H1 (cell line): Measurements from ENCODE around the gene C3orf52. TPM values are rescaled to one million over a fixed set of nuclear protein-coding genes. Genes with fewer than 3 reads are reported as not detected.

Experiments used
- CTCF ChIA-PET: fragments of 300-600 bp; sonication (Branson Sonifier 250); formaldehyde crosslinking; loops from one replicate; lab custom pipeline; 2021; ENCODE audit not compliant: partially characterized antibody; lab: Charles Lee
- POLR2A ChIA-PET: fragments of 300-600 bp; sonication (Branson Sonifier 250); formaldehyde crosslinking; loops from one replicate; lab custom pipeline; 2021; ENCODE audit warnings: inconsistent platforms; ENCODE audit not compliant: partially characterized antibody; lab: Charles Lee
- DNase-seq, 2 experiments: peaks; one replicate each; pipeline versions ENCODE4 v3.0.0 to v3.0.0-alpha.2; 2010 to 2022; ENCODE audit warnings: low spot score in 2 of 2, low read depth in 1 of 2, mixed read lengths in 1 of 2
- FAIRE-seq: peaks from 2 replicates; lab custom pipeline; 2011; peaks lifted over from hg19 to GRCh38; lab: Jason Lieb, UNC
- H2AFZ ChIP-seq: 2 replicates; pipeline ENCODE4 v1.8.1; 2012; ENCODE audit warnings: low read length, inconsistent platforms
- H2AK5ac ChIP-seq: 2 replicates; pipeline ENCODE4 v1.6.1; 2013; ENCODE audit warnings: low read depth, low read length
- H2BK120ac ChIP-seq: replicated peaks from 2 replicates; pipeline ENCODE3; 2013; ENCODE audit warnings: low read depth, low read length, inconsistent platforms
- H2BK12ac ChIP-seq: 2 replicates; pipeline ENCODE4 v1.6.1; 2013; ENCODE audit warnings: low read depth, low read length
- H2BK15ac ChIP-seq: 2 replicates; pipeline ENCODE4 v1.6.1; 2013; ENCODE audit warnings: low read length
- H2BK20ac ChIP-seq: 2 replicates; pipeline ENCODE4 v1.6.1; 2013; ENCODE audit warnings: low read length
- H2BK5ac ChIP-seq: 2 replicates; pipeline ENCODE4 v1.6.1; 2013; ENCODE audit warnings: low read depth, low read length
- H3K14ac ChIP-seq: 2 replicates; pipeline ENCODE4 v1.6.1; 2013; ENCODE audit warnings: inconsistent platforms; ENCODE audit not compliant: insufficient read length
- H3K18ac ChIP-seq: 2 replicates; pipeline ENCODE4 v1.6.1; 2013; ENCODE audit warnings: low read length; ENCODE audit errors: extremely low read depth
- H3K23ac ChIP-seq: 2 replicates; pipeline ENCODE4 v1.6.1; 2013; ENCODE audit warnings: inconsistent platforms; ENCODE audit not compliant: insufficient read length
- H3K23me2 ChIP-seq: 2 replicates; pipeline ENCODE4 v1.6.1; 2013; ENCODE audit warnings: low read depth, low read length
- H3K27ac ChIP-seq: 2 replicates; pipeline ENCODE4 v1.6.1; 2011; ENCODE audit warnings: low read depth, low read length, inconsistent platforms
- H3K27me3 ChIP-seq, 4 experiments: replicated peaks in 1 of 4; 1 replicate in 1 of 4; 2 replicates in 3 of 4; pipeline versions ENCODE4 v1.6.1 to v1.8.1; 2011 to 2013; ENCODE audit warnings: low read length in 3 of 4, mild to moderate bottlenecking in 3 of 4, inconsistent platforms in 2 of 4, mixed read lengths in 2 of 4, moderate library complexity in 1 of 4; ENCODE audit not compliant: control insufficient read depth in 3 of 4, insufficient read depth in 3 of 4; ENCODE audit errors: extremely low read depth in 1 of 4
- H3K36me3 ChIP-seq, 4 experiments: 2 replicates each; pipeline versions ENCODE4 v1.6.1 to v1.8.1; 2011 to 2013; ENCODE audit warnings: mild to moderate bottlenecking in 4 of 4, low read length in 3 of 4, moderate library complexity in 2 of 4, control low read depth in 1 of 4, inconsistent platforms in 1 of 4; ENCODE audit not compliant: insufficient read depth in 4 of 4, control insufficient read depth in 2 of 4
- H3K4ac ChIP-seq: replicated peaks from 2 replicates; pipeline ENCODE3; 2013; ENCODE audit warnings: low read length, low read depth, mixed read lengths, inconsistent platforms; ENCODE audit not compliant: insufficient read length
- H3K4me1 ChIP-seq, 4 experiments: replicated peaks in 1 of 4; 1 replicate in 1 of 4; 2 replicates in 3 of 4; pipeline versions ENCODE4 v1.6.1 to v1.8.1; 2011 to 2013; ENCODE audit warnings: low read length in 3 of 4, inconsistent platforms in 2 of 4, mixed read lengths in 1 of 4; ENCODE audit not compliant: insufficient read depth in 4 of 4, control insufficient read depth in 3 of 4
- H3K4me2 ChIP-seq, 2 experiments: 2 replicates each; pipeline versions ENCODE4 v1.6.1 to v1.8.1; 2011 to 2013; ENCODE audit warnings: low read depth in 2 of 2, low read length in 2 of 2, control low read depth in 1 of 2, inconsistent platforms in 1 of 2, mild to moderate bottlenecking in 1 of 2; ENCODE audit not compliant: insufficient read depth in 1 of 2
- H3K4me3 ChIP-seq, 4 experiments: fragments of 200-600, 300-600 bp in 1 of 4; sonication (generic), shearing (Covaris generic), sonication (Bioruptor Twin) in 1 of 4; 2 replicates each; pipeline versions ENCODE4 v1.5.1 to v1.8.1; 2011 to 2016; ENCODE audit warnings: low read length in 4 of 4, low read depth in 3 of 4, control low read depth in 2 of 4, inconsistent platforms in 2 of 4, mild to moderate bottlenecking in 2 of 4, mixed read lengths in 1 of 4, moderate library complexity in 1 of 4; ENCODE audit not compliant: insufficient read depth in 2 of 4; ENCODE audit errors: extremely low read depth in 1 of 4
- H3K56ac ChIP-seq: replicated peaks from 2 replicates; pipeline ENCODE3; 2013; ENCODE audit warnings: low read depth, mild to moderate bottlenecking, mixed read lengths, low read length, inconsistent platforms; ENCODE audit not compliant: insufficient read length
- H3K79me1 ChIP-seq: 2 replicates; pipeline ENCODE4 v1.6.1; 2013; ENCODE audit warnings: low read depth, low read length, control low read depth
- H3K79me2 ChIP-seq, 2 experiments: 2 replicates each; pipeline versions ENCODE4 v1.6.1 to v1.8.1; 2012 to 2013; ENCODE audit warnings: low read length in 2 of 2, mild to moderate bottlenecking in 2 of 2, inconsistent platforms in 1 of 2; ENCODE audit not compliant: insufficient read depth in 2 of 2, control insufficient read depth in 1 of 2
- H3K9ac ChIP-seq, 4 experiments: replicated peaks in 1 of 4; 1 replicate in 1 of 4; 2 replicates in 3 of 4; pipeline versions ENCODE4 v1.6.1 to v1.8.1; 2011 to 2013; ENCODE audit warnings: low read depth in 3 of 4, low read length in 3 of 4, control low read depth in 2 of 4, mild to moderate bottlenecking in 2 of 4, moderate library complexity in 2 of 4, inconsistent platforms in 1 of 4; ENCODE audit errors: extremely low read depth in 1 of 4
- H3K9me3 ChIP-seq, 2 experiments: 2 replicates each; pipeline versions ENCODE4 v1.6.1 to v1.8.1; 2012 to 2013; ENCODE audit warnings: mild to moderate bottlenecking in 2 of 2, moderate library complexity in 2 of 2, control low read depth in 1 of 2, inconsistent platforms in 1 of 2, low read depth in 1 of 2, low read length in 1 of 2, mixed read lengths in 1 of 2; ENCODE audit not compliant: insufficient read depth in 2 of 2
- H4K20me1 ChIP-seq, 2 experiments: replicated peaks in 1 of 2; 2 replicates each; pipeline versions ENCODE3 to v1.8.1; 2011 to 2013; ENCODE audit warnings: inconsistent platforms in 2 of 2, low read length in 2 of 2, mild to moderate bottlenecking in 1 of 2; ENCODE audit not compliant: insufficient read depth in 2 of 2, control insufficient read depth in 1 of 2
- H4K5ac ChIP-seq: 2 replicates; pipeline ENCODE4 v1.6.1; 2013; ENCODE audit warnings: low read length, low read depth, mixed read lengths, inconsistent platforms; ENCODE audit not compliant: insufficient read length
- H4K8ac ChIP-seq: 2 replicates; pipeline ENCODE4 v1.8.0; 2013; ENCODE audit warnings: mild to moderate bottlenecking, moderate library complexity, low read length, inconsistent platforms; ENCODE audit not compliant: insufficient read depth; ENCODE audit errors: extremely low read depth
- H4K91ac ChIP-seq: replicated peaks from 2 replicates; pipeline ENCODE3; 2013; ENCODE audit warnings: low read length, mixed read lengths, inconsistent platforms; ENCODE audit not compliant: insufficient read length
- BRCA1 ChIP-seq: IDR thresholded peaks from 2 replicates; pipeline ENCODE4 v1.6.1; 2012; ENCODE audit warnings: low read depth, low read length, improper control_type of control experiment
- HDAC6 ChIP-seq: IDR thresholded peaks from one replicate; pipeline ENCODE4 v1.7.1; 2012; ENCODE audit warnings: low read depth, mild to moderate bottlenecking, inconsistent platforms, low read length, moderate library complexity
- KDM1A ChIP-seq: fragments of 200-600, 300-600 bp; sonication (generic); IDR thresholded peaks from 2 replicates; pipeline ENCODE4 v1.7.1; 2016; ENCODE audit warnings: mild to moderate bottlenecking, low read length, borderline replicate concordance
- MAFK ChIP-seq: IDR thresholded peaks from 2 replicates; pipeline ENCODE4 v1.6.1; 2012; ENCODE audit warnings: low read depth, mild to moderate bottlenecking, improper control_type of control experiment, low read length
- POU5F1 ChIP-seq: IDR thresholded peaks from 2 replicates; pipeline ENCODE4 v1.6.1; 2011; ENCODE audit warnings: low read depth, mild to moderate bottlenecking, low read length, moderate library complexity
- RFX5 ChIP-seq: IDR thresholded peaks from 2 replicates; pipeline ENCODE4 v1.6.1; 2011; ENCODE audit warnings: low read depth, low read length, improper control_type of control experiment, borderline replicate concordance
- SIN3A ChIP-seq, 2 experiments: IDR thresholded peaks in 1 of 2; conservative IDR thresholded peaks in 1 of 2; 2 replicates each; pipeline ENCODE4 v1.6.1; 2011 to 2012; ENCODE audit warnings: low read length in 2 of 2, improper control_type of control experiment in 1 of 2, low read depth in 1 of 2, mild to moderate bottlenecking in 1 of 2
- TBP ChIP-seq: IDR thresholded peaks from 2 replicates; pipeline ENCODE4 v1.6.1; 2011; ENCODE audit warnings: low read depth, low read length, improper control_type of control experiment
- WGBS, 2 experiments: shearing (Covaris generic) in 1 of 2; methylation state at CpG; one replicate each; pipeline versions ENCODE4 v1.1.6 to v1.1.7; 2013 to 2015; ENCODE audit warnings: low lambda C conversion rate in 2 of 2, mixed read lengths in 2 of 2, inconsistent platforms in 1 of 2, low coverage in 1 of 2, missing lambda C conversion rate in 1 of 2; ENCODE audit not compliant: insufficient replicate concordance in 2 of 2, insufficient coverage in 1 of 2, insufficient read length in 1 of 2; ENCODE audit errors: extremely low coverage in 1 of 2, missing lambda C conversion rate in 1 of 2; 5-methylcytosine and 5-hydroxymethylcytosine counted together
- polyA plus RNA-seq, 7 experiments: library from polyadenylated mRNA; depleted of rRNA in 3 of 7; stranded (reverse) in 5 of 7; unstranded in 2 of 7; fragments of >200 nt in 5 of 7; fragments of 200-250 nt in 2 of 7; gene quantifications; 1 replicate in 5 of 7; 2 replicates in 1 of 7; 4 replicates in 1 of 7; pipeline versions ENCODE4 v1.2.1 to v1.2.3, GENCODE V29; 2011 to 2013; ENCODE audit warnings: missing spikeins in 2 of 7, mixed read lengths in 2 of 7
- total RNA-seq: library from RNA; stranded (reverse); fragmentation: NEBNext Ultra II Directional; extraction: Animal tissue kit (Norgen Biotek cat#: 25700); gene quantifications from 2 replicates; pipeline ENCODE4 v1.2.1, GENCODE V29; 2021

The C3orf52 gene
- total and polyA plus RNA-seq, 2 of the 8 experiments (the other 6 are each of a cell fraction or from before 2014, with no cell fraction given): 9.7 to 13.1 TPM

DNA sequence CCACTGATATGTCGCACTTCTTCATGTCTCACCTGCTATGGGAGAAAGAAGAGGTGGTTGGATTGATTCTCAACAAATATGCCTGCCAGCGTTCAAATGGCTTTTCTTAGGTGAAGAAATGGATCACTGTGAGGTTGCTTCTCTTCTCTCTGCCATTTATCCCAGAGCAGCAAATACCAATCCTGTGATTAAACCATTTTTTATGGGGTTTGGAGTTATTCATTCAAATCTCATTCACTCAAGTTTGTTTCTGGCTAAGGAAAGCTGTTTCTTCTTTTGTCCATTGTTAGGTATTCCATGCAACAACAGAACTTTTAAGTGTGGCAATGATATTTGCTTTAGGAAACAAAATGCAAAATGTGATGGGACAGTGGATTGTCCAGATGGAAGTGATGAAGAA is 12.2 kb upstream of the C3orf52 start:
- POLR2A ChIA-PET: no interaction called here
- no peak for FAIRE-seq
- H3K23ac ChIP-seq: no peak overlapping the region
- no peaks in the 10 kb centered on the region for H3K23me2 ChIP-seq
- H3K36me3 ChIP-seq: no peaks in the 10 kb centered on the region
- H2BK20ac ChIP-seq: no peak overlapping the region
- H2BK12ac ChIP-seq: no peak overlapping the region
- TF ChIP-seq POU5F1: no peak
- no peak for TF ChIP-seq KDM1A
- TF ChIP-seq BRCA1: no peak
- no peak for TF ChIP-seq RFX5
- TF ChIP-seq HDAC6: no peak
- TF ChIP-seq MAFK: no peak
- TF ChIP-seq TBP: no peak
- no peak for TF ChIP-seq SIN3A (conservative IDR thresholded peaks at IDR 0.05 in 1 of 2, IDR thresholded peaks at IDR 0.05 in 1 of 2; ENCODE audit: low read depth in 1 of 2, low read length in 2 of 2)
- TF ChIP-seq, all 59 proteins: peak for 0
- Histone ChIP-seq H4K20me1 (no peaks in the 10 kb centered on the region), H2BK15ac (no peak overlapping the region), H3K4me2 (no peak overlapping the region), H3K56ac (no peak overlapping the region), H2BK5ac (no peak overlapping the region), H3K9ac (no peak overlapping the region), H3K18ac (no peak overlapping the region), H3K79me2 (no peaks in the 10 kb centered on the region), H3K4me3 (no peak overlapping the region), H4K8ac (no peak overlapping the region), H3K27ac (no peak overlapping the region), H3K4ac (no peak overlapping the region), H4K5ac (no peak overlapping the region), H2BK120ac (no peak overlapping the region), H3K79me1 (no peaks in the 10 kb centered on the region), H3K9me3 (no peaks in the 10 kb centered on the region), H2AFZ (no peak overlapping the region), H3K4me1 (peaks cover 0 to 2% (median 0%) of the 10 kb centered on the region in 4 experiments; a peak in 1 of 7 replicates), H4K91ac (no peak overlapping the region), H3K27me3 (no peaks in the 10 kb centered on the region), H2AK5ac (no peak overlapping the region), H3K14ac (no peak overlapping the region)
- CTCF ChIA-PET: no interaction called here
- DNase-seq: no peak
- WGBS, 2 experiments: 87% methylated on average over 2 of the region's 2 CpGs; no CpG with 5 or more reads in 1 of the 2 experiments
